Measurements from ENCODE around the gene TMEM52. TPM values are rescaled to one million over a fixed set of nuclear protein-coding genes. Genes with fewer than 3 reads are reported as not detected.

TMEM52 gene
- total RNA-seq, 1 donor, result 0.31 TPM

GRCh38 chr1:1872329-1872994 is 46.6 kb downstream of the TMEM52 start:
- no peaks in the 10 kb centered on the region for H3K27me3 ChIP-seq (ENCODE audit: insufficient read depth, low read length)
- H3K4me1 ChIP-seq (ENCODE audit: insufficient read depth, low read length), result peaks cover 77% of the 10 kb centered on the region
- H3K9me3 ChIP-seq (ENCODE audit: low read depth, low read length), result no peaks in the 10 kb centered on the region
- H3K4me3 ChIP-seq (ENCODE audit: low read length), result no peak overlapping the region

GRCh38 chr1:1869469-1869868 is 49.6 kb downstream of the TMEM52 start:
- peaks cover 73% of the 10 kb centered on the region for H3K4me1 ChIP-seq (ENCODE audit: insufficient read depth, low read length)
- H3K4me3 ChIP-seq (ENCODE audit: low read length), result no peak overlapping the region
- no peaks in the 10 kb centered on the region for H3K9me3 ChIP-seq (ENCODE audit: low read depth, low read length)
- H3K27me3 ChIP-seq (ENCODE audit: insufficient read depth, low read length), result no peaks in the 10 kb centered on the region

Other genes starting within 250 kb of the TMEM52 start
- gene SLC35E2B, start 226.5 kb downstream of the TMEM52 start, total RNA-seq, result 20.5 TPM
- gene CDK11A, start 194.9 kb downstream of the TMEM52 start, total RNA-seq, result 27.9 TPM
- gene NADK, start 140.8 kb downstream of the TMEM52 start, total RNA-seq, result 28.1 TPM
- gene GNB1, start 28.2 kb downstream of the TMEM52 start, total RNA-seq, result 101 TPM
- gene CALML6, start 4.0 kb downstream of the TMEM52 start, total RNA-seq, result not detected
- under 0.01 TPM for gene CFAP74, start 84.5 kb upstream of the TMEM52 start, total RNA-seq
- gene GABRD, start 100.1 kb upstream of the TMEM52 start, total RNA-seq, result not detected
- gene PRKCZ, start 131.1 kb upstream of the TMEM52 start, total RNA-seq, result 4.6 TPM